HepG2 (cell line): ENCODE results near the gene MACROD2. TPM values are rescaled to one million over a fixed set of nuclear protein-coding genes. Genes with fewer than 3 reads are reported as not detected.

Source experiments
- ATAC-seq: fragments of 200-7000 bp; cut with Tn5 transposase; 3 replicates; pipeline ENCODE4 v1.9.1; 2020; ENCODE audit warnings: mild to moderate bottlenecking, moderate library complexity
- BruUV-seq: library from RNA; stranded (reverse); fragments of 400-500 nt; replicated peaks from 2 replicates; lab custom pipeline; 2021; lab: Mats Ljungman, UMichigan
- CTCF ChIA-PET: fragments of 300-600 bp; formaldehyde crosslinking; extraction: SDS; loops from one replicate; lab custom pipeline; 2021; ENCODE audit warnings: low total read pairs, inconsistent platforms, low intra/inter-chr PET ratio; lab: Yijun Ruan, JAX
- POLR2A ChIA-PET: fragments of 350-600 bp; sonication (Branson Sonifier 250); formaldehyde crosslinking; loops from one replicate; lab custom pipeline; 2020; ENCODE audit warnings: antibody characterized with exemption, inconsistent platforms; lab: Yijun Ruan, JAX
- DNase-seq: peaks from one replicate; pipeline ENCODE4 v3.0.0-alpha.2; 2015; ENCODE audit warnings: low spot score
- FAIRE-seq: peaks from 3 replicates; lab custom pipeline; 2011; peaks lifted over from hg19 to GRCh38; lab: Jason Lieb, UNC
- H2AFZ ChIP-seq: one replicate; pipeline ENCODE4 v1.6.1; 2011; ENCODE audit warnings: low read length, inconsistent platforms
- H3K27ac ChIP-seq: fragments of 300-600 bp; 3 replicates; pipeline ENCODE4 v1.8.0; 2011; ENCODE audit warnings: mixed run types, mild to moderate bottlenecking, mixed read lengths, low read length, inconsistent platforms; ENCODE audit not compliant: insufficient read depth; ENCODE audit errors: extremely low read length
- H3K27me3 ChIP-seq, 2 experiments: fragments of 200-600 bp in 1 of 2; 2 replicates in 1 of 2; 3 replicates in 1 of 2; pipeline versions ENCODE4 v1.6.0 to v1.8.0; 2011; ENCODE audit warnings: low read length in 2 of 2, mild to moderate bottlenecking in 2 of 2, moderate library complexity in 2 of 2, inconsistent platforms in 1 of 2; ENCODE audit not compliant: insufficient read depth in 2 of 2, control insufficient read depth in 1 of 2
- H3K36me3 ChIP-seq, 2 experiments: fragments of 200-600 bp in 1 of 2; replicated peaks in 1 of 2; 2 replicates in 1 of 2; 3 replicates in 1 of 2; pipeline versions ENCODE4 v1.5.1 to v1.8.0; 2011; ENCODE audit warnings: low read length in 2 of 2, inconsistent platforms in 1 of 2; ENCODE audit not compliant: insufficient read depth in 2 of 2, control insufficient read depth in 1 of 2
- H3K4me1 ChIP-seq: 2 replicates; pipeline ENCODE4 v1.5.1; 2012; ENCODE audit warnings: low read length, inconsistent platforms; ENCODE audit not compliant: insufficient read depth
- H3K4me2 ChIP-seq: 2 replicates; pipeline ENCODE4 v1.6.0; 2011; ENCODE audit warnings: low read depth, low read length, inconsistent platforms
- H3K4me3 ChIP-seq, 3 experiments: fragments of 200-600 bp in 1 of 3; sonication (generic), shearing (Covaris generic) in 1 of 3; replicated peaks in 1 of 3; 2 replicates each; pipeline ENCODE4 v1.5.1; 2011 to 2016; ENCODE audit warnings: low read length in 3 of 3, inconsistent platforms in 2 of 3, low read depth in 2 of 3, mild to moderate bottlenecking in 2 of 3, control low read depth in 1 of 3, mixed read lengths in 1 of 3; ENCODE audit not compliant: insufficient read depth in 1 of 3
- H3K79me2 ChIP-seq: one replicate; pipeline ENCODE4 v1.6.1; 2011; ENCODE audit warnings: low read length, inconsistent platforms; ENCODE audit not compliant: insufficient read depth
- H3K9ac ChIP-seq: 2 replicates; pipeline ENCODE4 v1.6.0; 2011; ENCODE audit warnings: mild to moderate bottlenecking, low read depth, low read length, inconsistent platforms; ENCODE audit not compliant: insufficient read depth
- H3K9me3 ChIP-seq: 2 replicates; pipeline ENCODE4 v1.5.1; 2012; ENCODE audit warnings: mild to moderate bottlenecking, low read length
- H4K20me1 ChIP-seq: 2 replicates; pipeline ENCODE4 v1.6.0; 2011; ENCODE audit warnings: inconsistent platforms, mild to moderate bottlenecking, low read length, moderate library complexity; ENCODE audit not compliant: insufficient read depth
- FIP1L1 ChIP-seq: fragments of 200-400 bp; formaldehyde crosslinking; IDR thresholded peaks from 2 replicates; pipeline ENCODE4 v1.6.1; 2018; ENCODE audit warnings: low read depth, mild to moderate bottlenecking, low read length, moderate library complexity, borderline replicate concordance; ENCODE audit not compliant: insufficient read depth
- KDM5A ChIP-seq: fragments of 200-600 bp; sonication (generic); IDR thresholded peaks from 2 replicates; pipeline ENCODE4 v1.7.0; 2018; ENCODE audit warnings: antibody characterized with exemption, mild to moderate bottlenecking, low read length, borderline replicate concordance
- MAF1 ChIP-seq: sonication (generic); formaldehyde crosslinking; IDR thresholded peaks from 2 replicates; pipeline ENCODE4 v1.5.0; 2020; ENCODE audit warnings: missing genetic modification reagents, borderline replicate concordance
- MTA3 ChIP-seq: sonication (generic); formaldehyde crosslinking; IDR thresholded peaks from 2 replicates; pipeline ENCODE4 v1.4.0; 2020; ENCODE audit warnings: missing genetic modification reagents
- PAWR ChIP-seq: sonication (generic); formaldehyde crosslinking; IDR thresholded peaks from 2 replicates; pipeline ENCODE4 v1.4.0; 2020; ENCODE audit warnings: missing genetic modification reagents, mild to moderate bottlenecking, borderline replicate concordance
- SMC3 ChIP-seq: IDR thresholded peaks from 2 replicates; pipeline ENCODE4 v1.6.1; 2011; ENCODE audit warnings: low read length, improper control_type of control experiment
- ZFP1 ChIP-seq: IDR thresholded peaks from 2 replicates; pipeline ENCODE4 v1.6.1; 2016
- ZNF124 ChIP-seq: sonication (generic); formaldehyde crosslinking; IDR thresholded peaks from 2 replicates; pipeline ENCODE4 v1.4.0; 2020; ENCODE audit warnings: missing genetic modification reagents
- ZNF17 ChIP-seq: sonication (generic); formaldehyde crosslinking; IDR thresholded peaks from 2 replicates; pipeline ENCODE4 v1.5.0; 2020; ENCODE audit warnings: mild to moderate bottlenecking, missing genetic modification reagents
- ZNF569 ChIP-seq: sonication (generic); formaldehyde crosslinking; IDR thresholded peaks from 2 replicates; pipeline ENCODE4 v1.5.0; 2020; ENCODE audit warnings: mild to moderate bottlenecking, missing genetic modification reagents, moderate library complexity, borderline replicate concordance
- ZNF781 ChIP-seq: sonication (generic); formaldehyde crosslinking; IDR thresholded peaks from 2 replicates; pipeline ENCODE4 v1.5.1; 2020; ENCODE audit warnings: borderline replicate concordance, mild to moderate bottlenecking, missing genetic modification reagents; ENCODE audit errors: not compliant biosample characterization
- WGBS: methylation state at CpG from one replicate; pipeline ENCODE4 v1.1.6; 2017; ENCODE audit warnings: low lambda C conversion rate; 5-methylcytosine and 5-hydroxymethylcytosine counted together
- in situ Hi-C: cut with HindIII; loops from 2 replicates; pipeline ENCODE4 v1.10.0; 2017; ENCODE audit warnings: low pct_unique_long_range_greater_than_20kb; ENCODE audit not compliant: extremely low pct_ligation_motif_present
- intact Hi-C: fragments of 100-400 bp; cut with micrococcal nuclease; formaldehyde crosslinking; loops from one replicate; pipeline ENCODE4 v1.10.0; 2022; ENCODE audit not compliant: unreplicated experiment
- polyA plus RNA-seq, 8 experiments: library from polyadenylated mRNA; depleted of rRNA in 3 of 8; stranded (reverse) in 7 of 8; unstranded in 1 of 8; fragments of >200 nt; fragmentation: Illumina TruSeq in 4 of 8; extraction: Trizol in 4 of 8; gene quantifications; 2 replicates each; pipeline versions ENCODE4 v1.2.1 to v1.2.3, GENCODE V29; 2011 to 2016; ENCODE audit warnings: low read depth in 4 of 8, missing spikeins in 1 of 8, mixed read lengths in 1 of 8; ENCODE audit not compliant: insufficient read depth in 1 of 8
- total RNA-seq, 5 experiments: library from RNA; depleted of rRNA; stranded (reverse); fragments of >200 nt; fragmentation: Illumina TruSeq; extraction: Trizol; gene quantifications; 2 replicates each; pipeline ENCODE4 v1.2.3, GENCODE V29; 2016; ENCODE audit warnings: low read depth in 1 of 5
- TF ChIP-seq, protein P1 (sequence below): sonication (generic); formaldehyde crosslinking; IDR thresholded peaks from 2 replicates; pipeline ENCODE4 v1.4.0; 2020; ENCODE audit warnings: mild to moderate bottlenecking, missing genetic modification reagents

Gene MACROD2
- total and polyA plus RNA-seq, 2 of the 13 experiments (the other 11 are each of a cell fraction or from before 2014, with no cell fraction given): 0.13 to 0.51 TPM

DNA sequence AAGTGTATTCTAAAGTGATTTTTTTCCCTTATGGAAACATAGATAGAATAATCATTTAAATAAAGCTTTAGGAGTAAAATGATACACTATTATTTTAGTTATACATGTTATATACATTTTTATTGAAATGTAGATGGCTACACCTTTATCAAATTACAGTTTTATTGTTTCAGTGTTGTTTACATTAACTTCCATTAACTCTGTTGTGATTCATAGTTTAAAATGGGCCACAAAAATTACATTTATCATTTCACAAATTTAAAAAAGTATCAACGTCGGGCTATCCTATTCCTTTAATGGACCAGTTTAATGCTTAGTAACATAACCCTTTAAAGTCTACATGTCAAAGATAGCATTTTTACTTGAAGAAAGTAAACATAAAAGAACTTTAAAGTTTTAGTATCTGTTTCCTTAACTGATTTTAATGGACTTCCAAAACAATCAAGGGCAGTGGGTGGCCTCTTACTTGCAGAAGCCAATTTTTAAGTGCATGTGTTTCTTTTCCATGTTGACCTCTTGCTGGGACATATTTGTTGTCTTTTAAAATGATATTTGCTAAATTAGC is 389.9 kb downstream of the MACROD2 start:
- ATAC-seq (no peak), FAIRE-seq (no peak), DNase-seq (no peak)
- intact Hi-C loops: no loop called here
- no peak for TF ChIP-seq ZFP1 (CRISPR knock-in tag)
- TF ChIP-seq ZNF124 (CRISPR knock-in tag): no peak
- no peak for TF ChIP-seq ZNF17 (CRISPR knock-in tag)
- TF ChIP-seq, protein P1, sequence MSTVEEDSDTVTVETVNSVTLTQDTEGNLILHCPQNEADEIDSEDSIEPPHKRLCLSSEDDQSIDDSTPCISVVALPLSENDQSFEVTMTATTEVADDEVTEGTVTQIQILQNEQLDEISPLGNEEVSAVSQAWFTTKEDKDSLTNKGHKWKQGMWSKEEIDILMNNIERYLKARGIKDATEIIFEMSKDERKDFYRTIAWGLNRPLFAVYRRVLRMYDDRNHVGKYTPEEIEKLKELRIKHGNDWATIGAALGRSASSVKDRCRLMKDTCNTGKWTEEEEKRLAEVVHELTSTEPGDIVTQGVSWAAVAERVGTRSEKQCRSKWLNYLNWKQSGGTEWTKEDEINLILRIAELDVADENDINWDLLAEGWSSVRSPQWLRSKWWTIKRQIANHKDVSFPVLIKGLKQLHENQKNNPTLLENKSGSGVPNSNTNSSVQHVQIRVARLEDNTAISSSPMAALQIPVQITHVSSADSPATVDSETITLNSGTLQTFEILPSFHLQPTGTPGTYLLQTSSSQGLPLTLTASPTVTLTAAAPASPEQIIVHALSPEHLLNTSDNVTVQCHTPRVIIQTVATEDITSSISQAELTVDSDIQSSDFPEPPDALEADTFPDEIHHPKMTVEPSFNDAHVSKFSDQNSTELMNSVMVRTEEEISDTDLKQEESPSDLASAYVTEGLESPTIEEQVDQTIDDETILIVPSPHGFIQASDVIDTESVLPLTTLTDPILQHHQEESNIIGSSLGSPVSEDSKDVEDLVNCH: no peak
- TF ChIP-seq MTA3 (CRISPR knock-in tag): no peak
- TF ChIP-seq ZNF781 (CRISPR knock-in tag): no peak
- no peak for TF ChIP-seq KDM5A
- no peak for TF ChIP-seq PAWR
- TF ChIP-seq ZNF569 (CRISPR knock-in tag): no peak
- no peak for TF ChIP-seq FIP1L1
- TF ChIP-seq MAF1 (CRISPR knock-in tag): no peak
- TF ChIP-seq SMC3: no peak
- Histone ChIP-seq H3K9ac (no peak overlapping the region), H2AFZ (no peak overlapping the region), H3K27me3 (no peaks in the 10 kb centered on the region), H3K79me2 (no peaks in the 10 kb centered on the region), H3K4me1 (no peaks in the 10 kb centered on the region), H4K20me1 (no peaks in the 10 kb centered on the region), H3K9me3 (peaks cover 21% of the 10 kb centered on the region; the same call in 1 of the 2 replicates), H3K4me3 (no peak overlapping the region), H3K4me2 (no peak overlapping the region), H3K36me3 (no peaks in the 10 kb centered on the region), H3K27ac (no peak overlapping the region)
- in situ Hi-C loops: no loop called here
- no TSS peak for BruUV-seq
- WGBS: 17% methylated on average over 2 of the region's 2 CpGs
- ChIA-PET POLR2A (no interaction called here), CTCF (no interaction called here)
